HEK293T (cell line): Measurements from ENCODE around the gene DTNB.

ENCODE experiments used
- CTCF ChIA-PET: fragments of 350-600 bp; formaldehyde crosslinking; extraction: SDS; loops from one replicate; lab custom pipeline; 2021; ENCODE audit warnings: antibody characterized with exemption, inconsistent platforms; lab: Yijun Ruan, JAX
- POLR2A ChIA-PET: fragments of 350-600 bp; formaldehyde crosslinking; extraction: SDS; loops from one replicate; lab custom pipeline; 2020; ENCODE audit warnings: antibody characterized with exemption, inconsistent platforms; lab: Yijun Ruan, JAX
- DNase-seq: peaks from one replicate; pipeline ENCODE4 v3.0.0; 2012; ENCODE audit warnings: mixed read lengths; ENCODE audit errors: extremely low spot score
- ARNT ChIP-seq: fragments of 450-650 bp; IDR thresholded peaks from 2 replicates; pipeline ENCODE4 v1.6.1; 2017; ENCODE audit warnings: mild to moderate bottlenecking
- BHLHE40 ChIP-seq: fragments of 450-650 bp; IDR thresholded peaks from 2 replicates; pipeline ENCODE4 v1.6.1; 2016; ENCODE audit warnings: mild to moderate bottlenecking, moderate library complexity, borderline replicate concordance
- CTBP1 ChIP-seq: fragments of 450-650 bp; IDR thresholded peaks from 2 replicates; pipeline ENCODE4 v1.6.1; 2016; ENCODE audit warnings: borderline replicate concordance
- ELF4 ChIP-seq: fragments of 450-650 bp; IDR thresholded peaks from 2 replicates; pipeline ENCODE4 v1.6.1; 2017; ENCODE audit warnings: antibody characterized with exemption
- FOXA1 ChIP-seq: fragments of 450-650 bp; IDR thresholded peaks from 2 replicates; pipeline ENCODE4 v1.6.1; 2016; ENCODE audit warnings: mild to moderate bottlenecking
- FOXK2 ChIP-seq: fragments of 450-650 bp; IDR thresholded peaks from 2 replicates; pipeline ENCODE4 v1.6.1; 2016; ENCODE audit warnings: mild to moderate bottlenecking
- FOXM1 ChIP-seq: fragments of 450-650 bp; IDR thresholded peaks from 2 replicates; pipeline ENCODE4 v1.6.1; 2017; ENCODE audit warnings: mild to moderate bottlenecking, borderline replicate concordance
- HDGF ChIP-seq: fragments of 450-650 bp; IDR thresholded peaks from 2 replicates; pipeline ENCODE4 v1.6.1; 2017; ENCODE audit warnings: antibody characterized with exemption, borderline replicate concordance
- L3MBTL2 ChIP-seq: fragments of 450-650 bp; conservative IDR thresholded peaks from 2 replicates; pipeline ENCODE4 v1.6.1; 2016; ENCODE audit warnings: mild to moderate bottlenecking
- LEF1 ChIP-seq: fragments of 450-650 bp; IDR thresholded peaks from 2 replicates; pipeline ENCODE4 v1.6.1; 2017; ENCODE audit warnings: mild to moderate bottlenecking, borderline replicate concordance
- NFRKB ChIP-seq: fragments of 450-650 bp; IDR thresholded peaks from 2 replicates; pipeline ENCODE4 v1.6.1; 2016; ENCODE audit warnings: mild to moderate bottlenecking, moderate library complexity
- PKNOX1 ChIP-seq: fragments of 450-650 bp; IDR thresholded peaks from 2 replicates; pipeline ENCODE4 v1.6.1; 2016
- SP1 ChIP-seq: fragments of 450-650 bp; IDR thresholded peaks from 2 replicates; pipeline ENCODE4 v1.6.1; 2017
- SUZ12 ChIP-seq: fragments of 450-650 bp; IDR thresholded peaks from 2 replicates; pipeline ENCODE4 v1.6.1; 2016; ENCODE audit warnings: mild to moderate bottlenecking
- TARDBP ChIP-seq: fragments of 450-650 bp; IDR thresholded peaks from 2 replicates; pipeline ENCODE4 v1.6.1; 2016
- ZNF384 ChIP-seq: fragments of 450-650 bp; IDR thresholded peaks from 2 replicates; pipeline ENCODE4 v1.6.1; 2016

DTNB gene

DNA sequence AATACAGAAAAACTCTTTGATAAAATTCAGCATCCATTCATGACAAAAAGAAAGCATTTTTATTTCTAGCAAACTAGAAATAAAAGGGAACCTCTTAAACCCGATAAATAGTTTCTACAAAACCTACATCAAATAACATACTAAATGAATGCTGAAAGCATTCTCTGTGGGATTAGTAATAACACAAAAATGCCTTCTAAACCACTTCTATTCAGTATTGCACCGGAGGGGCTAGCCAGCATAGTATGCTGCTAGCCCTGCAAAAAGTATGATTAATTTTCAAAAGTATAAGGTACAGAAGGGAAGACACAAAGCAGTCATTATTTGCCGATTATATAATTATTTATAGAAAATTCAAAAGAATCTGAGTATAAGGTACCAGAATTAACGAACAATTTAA is 145.2 kb downstream of the DTNB start:
- CTCF ChIA-PET, result no interaction called here

DNA sequence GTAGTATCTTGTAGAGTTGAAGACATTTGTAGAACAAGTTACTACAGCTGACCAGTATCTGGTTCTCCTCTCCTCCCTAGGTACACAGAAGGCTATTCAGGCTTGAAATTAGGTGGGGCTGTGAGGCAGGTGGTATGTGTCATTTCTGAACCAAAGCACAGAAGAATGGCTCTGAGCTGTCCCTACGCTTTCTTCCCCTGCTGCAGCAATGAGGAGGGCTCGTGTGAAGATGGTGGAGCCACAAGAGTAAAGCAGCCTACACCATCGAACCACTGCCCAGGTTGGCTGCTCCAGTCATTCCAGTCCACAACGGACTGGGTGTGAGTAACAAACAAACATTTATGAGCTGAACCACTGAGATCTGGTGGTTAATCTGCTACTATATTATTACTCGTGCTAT is 148.9 kb downstream of the DTNB start:
- TF ChIP-seq FOXA1, result no peak
- no peak for TF ChIP-seq SUZ12
- no peak for TF ChIP-seq FOXK2
- TF ChIP-seq ELF4, result no peak
- TF ChIP-seq CTBP1, result no peak
- TF ChIP-seq TARDBP, result no peak
- no peak for TF ChIP-seq SP1
- no peak for TF ChIP-seq L3MBTL2
- no peak for TF ChIP-seq HDGF
- TF ChIP-seq NFRKB, result no peak
- TF ChIP-seq FOXM1, result no peak
- no peak for TF ChIP-seq BHLHE40
- no peak for TF ChIP-seq ZNF384
- TF ChIP-seq PKNOX1, result no peak
- TF ChIP-seq ARNT, result no peak
- no peak for TF ChIP-seq LEF1
- DNase-seq, result no peak
- CTCF ChIA-PET, result no interaction called here
- POLR2A ChIA-PET, result no interaction called here

More for the DNA sequence above, 145.2 kb downstream of the DTNB start:
- POLR2A ChIA-PET, result no interaction called here
- no peak for DNase-seq
- no peak for TF ChIP-seq ELF4
- TF ChIP-seq CTBP1, result no peak
- no peak for TF ChIP-seq HDGF
- TF ChIP-seq ZNF384, result no peak
- TF ChIP-seq SP1, result no peak
- TF ChIP-seq TARDBP, result no peak

DNA sequence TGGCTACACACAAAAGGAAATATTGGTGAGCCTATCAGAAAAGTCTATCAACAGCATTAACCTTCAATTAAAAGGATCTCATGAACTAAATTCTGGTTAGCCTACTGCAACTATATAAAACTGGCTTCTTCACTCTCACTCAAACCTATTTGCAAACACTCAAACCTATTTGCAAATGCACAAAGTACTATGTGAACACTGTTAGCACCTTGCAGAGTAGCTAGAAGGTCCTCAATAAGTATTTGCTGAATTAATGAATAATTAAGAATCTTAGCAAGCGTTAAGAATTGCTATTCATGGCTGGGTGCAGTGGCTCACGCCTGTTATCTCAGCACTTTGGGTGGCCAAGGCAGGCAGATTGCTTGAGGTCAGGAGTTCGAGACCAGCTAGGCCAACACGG is 150.3 kb downstream of the DTNB start:
- no peak for TF ChIP-seq LEF1
- no peak for TF ChIP-seq FOXA1
- no peak for TF ChIP-seq SUZ12
- TF ChIP-seq BHLHE40, result no peak
- no peak for TF ChIP-seq ARNT
- TF ChIP-seq TARDBP, result no peak
- TF ChIP-seq L3MBTL2, result no peak
- TF ChIP-seq FOXK2, result no peak
- TF ChIP-seq SP1, result no peak
- TF ChIP-seq CTBP1, result no peak
- TF ChIP-seq ZNF384, result no peak
- no peak for TF ChIP-seq FOXM1
- no peak for TF ChIP-seq ELF4
- no peak for TF ChIP-seq NFRKB
- TF ChIP-seq HDGF, result no peak
- no peak for TF ChIP-seq PKNOX1
- CTCF ChIA-PET, result no interaction called here

DNA sequence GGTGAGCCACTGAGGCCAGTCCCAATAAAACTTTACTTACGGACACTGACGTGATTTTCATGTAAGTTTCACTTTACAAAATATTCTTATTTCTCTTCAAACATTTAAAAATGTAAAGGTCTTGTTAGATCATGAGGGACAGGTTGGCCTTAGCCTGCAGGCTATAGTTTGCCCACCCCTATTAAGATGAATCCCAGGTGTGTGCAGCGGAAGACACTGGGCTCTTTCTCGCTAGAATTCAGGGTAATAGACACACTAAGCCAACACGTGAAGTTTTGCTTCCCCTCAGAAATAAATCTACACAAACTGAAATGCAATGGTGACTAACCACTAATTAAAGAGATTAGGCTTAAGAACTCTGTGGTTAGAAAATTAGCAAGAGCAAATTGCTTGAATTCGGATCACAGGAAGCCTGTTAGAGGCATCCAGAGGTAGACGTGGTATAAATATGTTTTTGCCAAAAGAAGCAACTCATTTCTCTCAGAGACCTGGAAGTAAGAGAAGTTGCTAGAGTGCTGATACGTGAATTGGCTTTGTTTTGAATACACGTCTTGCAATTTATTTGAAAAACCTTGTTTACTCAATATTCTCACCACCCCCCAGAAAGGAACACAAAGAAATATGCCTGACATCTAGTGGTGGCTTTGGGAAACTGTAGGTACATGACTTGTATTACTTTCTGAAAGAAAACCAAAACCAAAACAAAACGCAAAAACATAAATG is 151.6 kb downstream of the DTNB start:
- TF ChIP-seq FOXA1 (no peak), LEF1 (no peak), SP1 (no peak), SUZ12 (no peak), NFRKB (no peak), BHLHE40 (no peak), FOXM1 (no peak), ELF4 (no peak), L3MBTL2 (no peak), PKNOX1 (no peak), FOXK2 (no peak), CTBP1 (no peak), HDGF (no peak), ZNF384 (no peak), TARDBP (no peak), ARNT (no peak)
- peak; percentile 41 for DNase-seq
- ChIA-PET CTCF (no interaction called here), POLR2A (no interaction called here)

More for the DNA sequence above, 150.3 kb downstream of the DTNB start:
- DNase-seq, result no peak
- POLR2A ChIA-PET, result no interaction called here

GRCh38 chr2:25521126-25521525 is 152.3 kb downstream of the DTNB start:
- POLR2A ChIA-PET, result no interaction called here
- CTCF ChIA-PET, result interaction anchor here (0.6 kb wide), 2 partner anchors 354 to 359 kb away, joined by 3 to 6 read pairs; no protein-coding TSS in a partner anchor
- no peak for DNase-seq
- TF ChIP-seq LEF1 (no peak), SP1 (no peak), PKNOX1 (no peak), TARDBP (no peak), FOXA1 (no peak), ELF4 (no peak), BHLHE40 (no peak), FOXM1 (no peak), CTBP1 (no peak), ARNT (no peak), SUZ12 (no peak), NFRKB (no peak), ZNF384 (no peak), L3MBTL2 (no peak), HDGF (no peak), FOXK2 (no peak)
